ENCODE results near the gene NSUN2.

NSUN2 gene

GRCh38 chr5:6675784-6676491, 43.1 kb upstream of the NSUN2 start:
- no peak overlapping the region for H3K27ac ChIP-seq (ENCODE audit: low read depth, low read length)
- H3K4me2 ChIP-seq (ENCODE audit: low read length) = no peak overlapping the region
- H4K20me1 ChIP-seq (ENCODE audit: control insufficient read depth, insufficient read depth, low read depth, low read length) = no peaks in the 10 kb centered on the region
- no peaks in the 10 kb centered on the region for H3F3A ChIP-seq (ENCODE audit: control insufficient read depth, insufficient read depth)
- H3K79me2 ChIP-seq (ENCODE audit: control insufficient read depth, low read length) = no peaks in the 10 kb centered on the region
- no peaks in the 10 kb centered on the region for H3K9me2 ChIP-seq (replicated peaks; ENCODE audit: control insufficient read depth, low read length)
- H3K4me1 ChIP-seq (ENCODE audit: control insufficient read depth, low read length) = no peaks in the 10 kb centered on the region
- TF ChIP-seq EZH2phosphoT487 (IDR thresholded peaks at IDR 0.05; ENCODE audit: borderline replicate concordance, low read length) = no peak
- peak; percentile 26 for TF ChIP-seq CTCF (IDR thresholded peaks at IDR 0.05; ENCODE audit: low read depth, low read length, poor library complexity, severe bottlenecking)
- no peaks in the 10 kb centered on the region for H3K9me3 ChIP-seq (ENCODE audit: control insufficient read depth, insufficient read depth, low read length)
- no peak overlapping the region for H3K4me3 ChIP-seq (ENCODE audit: low read length)
- no peaks in the 10 kb centered on the region for H3K36me3 ChIP-seq (ENCODE audit: control insufficient read depth, low read length)
- H3K27me3 ChIP-seq (ENCODE audit: control insufficient read depth, low read length) = peaks cover 9% of the 10 kb centered on the region

DNA sequence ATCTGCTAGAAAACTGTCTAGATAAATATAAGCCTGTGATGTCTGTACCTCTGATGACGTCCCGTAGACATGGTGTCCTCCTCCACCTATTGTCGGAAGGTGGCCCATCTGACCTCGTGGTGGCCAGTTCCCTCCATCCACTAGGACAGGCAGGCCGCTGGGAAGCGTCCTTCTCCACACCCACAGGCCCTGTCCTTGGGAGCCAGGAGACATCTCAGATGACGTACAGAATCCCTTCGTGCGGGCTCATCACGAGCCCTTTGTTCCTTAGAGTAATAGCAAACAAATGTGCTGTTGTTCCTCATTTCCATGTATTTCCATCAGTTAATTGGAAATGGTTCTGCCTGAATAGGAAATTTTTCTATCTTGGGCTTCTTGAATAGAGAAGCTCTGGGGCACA, 42.0 kb upstream of the NSUN2 start:
- Histone ChIP-seq H3F3A (ENCODE audit: control insufficient read depth, insufficient read depth) (no peaks in the 10 kb centered on the region), H3K4me3 (ENCODE audit: low read length) (no peak overlapping the region), H3K9me2 (replicated peaks; ENCODE audit: control insufficient read depth, low read length) (no peaks in the 10 kb centered on the region), H3K27me3 (ENCODE audit: control insufficient read depth, low read length) (peaks cover 4% of the 10 kb centered on the region; the same call in 1 of the 2 replicates), H3K9me3 (ENCODE audit: control insufficient read depth, insufficient read depth, low read length) (no peaks in the 10 kb centered on the region), H4K20me1 (ENCODE audit: control insufficient read depth, insufficient read depth, low read depth, low read length) (no peaks in the 10 kb centered on the region), H3K4me2 (ENCODE audit: low read length) (no peak overlapping the region), H3K36me3 (ENCODE audit: control insufficient read depth, low read length) (no peaks in the 10 kb centered on the region; the same call in 1 of the 2 replicates), H3K79me2 (ENCODE audit: control insufficient read depth, low read length) (no peaks in the 10 kb centered on the region), H3K27ac (ENCODE audit: low read depth, low read length) (no peak overlapping the region), H3K4me1 (ENCODE audit: control insufficient read depth, low read length) (no peaks in the 10 kb centered on the region)
- TF ChIP-seq EZH2phosphoT487 (IDR thresholded peaks at IDR 0.05; ENCODE audit: borderline replicate concordance, low read length) = no peak
- TF ChIP-seq CTCF (IDR thresholded peaks at IDR 0.05; ENCODE audit: low read depth, low read length, poor library complexity, severe bottlenecking) = no peak

DNA sequence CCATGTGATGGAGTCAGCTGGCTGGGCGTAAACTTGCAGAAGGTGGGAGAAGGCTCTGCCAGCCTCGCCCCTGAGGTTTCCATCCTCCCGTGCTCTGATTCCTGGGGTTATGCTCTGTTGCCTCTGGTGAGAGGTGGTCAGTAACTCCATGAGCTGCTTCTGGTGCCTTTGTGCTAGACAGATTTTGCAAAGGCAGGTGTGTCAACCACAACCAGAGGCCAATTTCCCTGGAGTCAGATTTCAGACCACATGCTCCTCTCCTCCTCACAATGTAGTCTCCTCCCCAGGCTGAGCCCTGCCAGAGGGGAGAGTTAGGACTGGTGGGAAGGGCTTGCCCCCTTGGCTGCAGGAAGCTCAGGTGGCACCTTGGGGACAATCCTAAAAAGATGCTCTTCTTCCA, 41.6 kb upstream of the NSUN2 start:
- Histone ChIP-seq H3K4me2 (ENCODE audit: low read length) (no peak overlapping the region), H3F3A (ENCODE audit: control insufficient read depth, insufficient read depth) (no peaks in the 10 kb centered on the region), H3K4me3 (ENCODE audit: low read length) (no peak overlapping the region), H3K27ac (ENCODE audit: low read depth, low read length) (no peak overlapping the region), H4K20me1 (ENCODE audit: control insufficient read depth, insufficient read depth, low read depth, low read length) (no peaks in the 10 kb centered on the region), H3K9me2 (replicated peaks; ENCODE audit: control insufficient read depth, low read length) (no peaks in the 10 kb centered on the region), H3K27me3 (ENCODE audit: control insufficient read depth, low read length) (no peaks in the 10 kb centered on the region), H3K4me1 (ENCODE audit: control insufficient read depth, low read length) (no peaks in the 10 kb centered on the region), H3K9me3 (ENCODE audit: control insufficient read depth, insufficient read depth, low read length) (no peaks in the 10 kb centered on the region), H3K79me2 (ENCODE audit: control insufficient read depth, low read length) (no peaks in the 10 kb centered on the region), H3K36me3 (ENCODE audit: control insufficient read depth, low read length) (no peaks in the 10 kb centered on the region; the same call in 1 of the 2 replicates)
- TF ChIP-seq CTCF (IDR thresholded peaks at IDR 0.05; ENCODE audit: low read depth, low read length, poor library complexity, severe bottlenecking) = no peak
- no peak for TF ChIP-seq EZH2phosphoT487 (IDR thresholded peaks at IDR 0.05; ENCODE audit: borderline replicate concordance, low read length)

Measured in DOHH2 (cell line).